Lower leg skin (tissue), 4 donors: ENCODE data around the gene GLYAT. TPM values are rescaled to one million over a fixed set of nuclear protein-coding genes. Genes with fewer than 3 reads are reported as not detected.

ENCODE experiments used
- DNase-seq, 2 donors: peaks; one replicate each; pipeline ENCODE4 v3.0.0-alpha.2; 2019; ENCODE audit warnings: low spot score in 2 of 2
- H3K4me3 ChIP-seq: fragments of 200-600 bp; sonication (generic); 2 replicates; pipeline ENCODE4 v1.5.1; 2017; ENCODE audit warnings: mild to moderate bottlenecking, low read depth; ENCODE audit not compliant: poor library complexity, severe bottlenecking
- POLR2A ChIP-seq, 2 donors: fragments of 450-650 bp; IDR thresholded peaks; one replicate each; pipeline ENCODE4 v1.6.1; 2016 to 2017; ENCODE audit warnings: antibody characterized with exemption in 2 of 2, mild to moderate bottlenecking in 1 of 2, moderate library complexity in 1 of 2
- WGBS, 2 donors: methylation state at CpG; one replicate each; pipeline ENCODE4 v1.1.5; 2018; 5-methylcytosine and 5-hydroxymethylcytosine counted together
- intact Hi-C: fragments of 100-400 bp; cut with DNase I; formaldehyde crosslinking; loops from one replicate; pipeline ENCODE4 v1.15.0; 2023; ENCODE audit warnings: low total_unique reads
- total RNA-seq, 4 donors: library from RNA; depleted of rRNA; stranded (reverse); fragments of >200 nt; gene quantifications; one replicate each; pipeline ENCODE4 v1.1.0, GENCODE V29; 2016
- TF ChIP-seq, protein P1 (sequence below), 3 donors: fragments of 450-650 bp; IDR thresholded peaks; one replicate each; pipeline ENCODE4 v1.5.1; 2016; ENCODE audit warnings: antibody characterized with exemption in 3 of 3, mild to moderate bottlenecking in 3 of 3, moderate library complexity in 2 of 3

The GLYAT gene
- total RNA-seq, 4 donors from 2014 or later = 0.17 TPM; not detected in 3

DNA sequence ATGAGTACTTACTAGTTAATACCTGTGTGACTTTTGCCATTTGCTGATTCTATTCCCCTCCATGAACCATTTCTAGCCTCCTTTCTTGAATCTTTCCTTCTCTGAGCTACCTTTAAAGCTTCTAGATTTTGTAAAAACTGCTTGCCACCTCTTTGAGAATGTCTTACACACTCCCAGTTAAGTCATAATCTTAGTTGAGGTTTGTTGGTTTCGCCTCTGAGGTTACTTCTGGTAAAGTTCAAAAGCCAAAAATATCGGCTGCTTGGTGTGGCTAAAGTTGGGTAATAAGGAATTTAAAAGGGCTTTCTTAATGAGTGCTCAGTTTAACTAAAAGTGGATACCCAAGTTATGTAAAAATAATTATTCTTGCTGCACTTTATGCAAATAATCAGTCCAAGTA, 10.4 kb upstream of the GLYAT start:
- WGBS, 2 donors = 61 to 75% methylated on average over 2 of the region's 2 CpGs
- no peak for DNase-seq
- TF ChIP-seq POLR2A (IDR thresholded peaks at IDR 0.05) = no peak
- TF ChIP-seq, protein P1, sequence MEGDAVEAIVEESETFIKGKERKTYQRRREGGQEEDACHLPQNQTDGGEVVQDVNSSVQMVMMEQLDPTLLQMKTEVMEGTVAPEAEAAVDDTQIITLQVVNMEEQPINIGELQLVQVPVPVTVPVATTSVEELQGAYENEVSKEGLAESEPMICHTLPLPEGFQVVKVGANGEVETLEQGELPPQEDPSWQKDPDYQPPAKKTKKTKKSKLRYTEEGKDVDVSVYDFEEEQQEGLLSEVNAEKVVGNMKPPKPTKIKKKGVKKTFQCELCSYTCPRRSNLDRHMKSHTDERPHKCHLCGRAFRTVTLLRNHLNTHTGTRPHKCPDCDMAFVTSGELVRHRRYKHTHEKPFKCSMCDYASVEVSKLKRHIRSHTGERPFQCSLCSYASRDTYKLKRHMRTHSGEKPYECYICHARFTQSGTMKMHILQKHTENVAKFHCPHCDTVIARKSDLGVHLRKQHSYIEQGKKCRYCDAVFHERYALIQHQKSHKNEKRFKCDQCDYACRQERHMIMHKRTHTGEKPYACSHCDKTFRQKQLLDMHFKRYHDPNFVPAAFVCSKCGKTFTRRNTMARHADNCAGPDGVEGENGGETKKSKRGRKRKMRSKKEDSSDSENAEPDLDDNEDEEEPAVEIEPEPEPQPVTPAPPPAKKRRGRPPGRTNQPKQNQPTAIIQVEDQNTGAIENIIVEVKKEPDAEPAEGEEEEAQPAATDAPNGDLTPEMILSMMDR (IDR thresholded peaks at IDR 0.05) = no peak
- intact Hi-C loops = no loop called here
- no peak overlapping the region for H3K4me3 ChIP-seq

DNA sequence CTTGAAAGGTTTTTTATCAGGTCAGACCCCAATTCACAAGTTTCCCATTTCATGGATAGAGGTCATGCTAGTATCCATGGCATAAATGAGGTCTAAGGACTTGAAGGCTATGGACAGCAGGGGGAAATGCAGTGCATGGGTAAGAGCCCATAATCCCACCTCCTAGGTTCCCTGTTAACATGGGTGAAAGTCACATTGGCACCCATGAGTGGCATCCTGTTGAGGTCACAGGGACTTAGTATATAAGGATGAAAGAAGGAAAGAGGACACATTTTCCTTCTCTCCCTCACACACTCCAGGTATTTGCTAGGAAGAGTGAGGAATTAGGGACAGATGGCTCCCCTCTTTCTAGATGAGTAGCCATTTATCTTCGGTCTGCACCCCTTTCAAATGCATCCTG, 9.4 kb upstream of the GLYAT start:
- no peak for DNase-seq
- 70 to 76% methylated on average over 1 of the region's 1 CpG for WGBS, 2 donors
- intact Hi-C loops = no loop called here
- no peak overlapping the region for H3K4me3 ChIP-seq
- TF ChIP-seq POLR2A (IDR thresholded peaks at IDR 0.05) = no peak
- TF ChIP-seq, protein P1 (IDR thresholded peaks at IDR 0.05) = no peak

DNA sequence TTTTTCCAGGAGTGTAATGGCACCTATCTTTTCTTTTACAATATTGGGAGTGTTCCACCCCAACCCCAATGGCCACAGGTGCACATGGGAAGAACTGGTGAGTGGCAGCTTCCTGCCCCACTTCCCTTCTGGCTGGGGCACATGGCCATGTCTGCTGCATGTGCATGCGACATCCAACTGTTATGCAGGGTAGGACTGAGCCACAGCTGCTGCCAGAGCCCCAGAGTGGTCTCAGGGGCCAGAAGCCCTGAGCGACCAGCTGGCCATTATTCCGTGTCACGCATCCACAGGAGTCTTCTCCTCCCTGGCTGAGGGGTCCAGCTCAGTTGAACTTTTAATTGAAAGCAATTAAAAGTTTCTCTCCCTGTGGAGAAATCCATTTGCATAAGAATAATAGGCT, 8.7 kb upstream of the GLYAT start:
- whole genome bisulfite sequencing, 2 donors = 80 to 86% methylated on average over 4 of the region's 4 CpGs
- no peak overlapping the region for H3K4me3 ChIP-seq
- no peak for DNase-seq
- no peak for TF ChIP-seq POLR2A (IDR thresholded peaks at IDR 0.05)
- TF ChIP-seq, protein P1 (IDR thresholded peaks at IDR 0.05) = no peak
- intact Hi-C loops = no loop called here

DNA sequence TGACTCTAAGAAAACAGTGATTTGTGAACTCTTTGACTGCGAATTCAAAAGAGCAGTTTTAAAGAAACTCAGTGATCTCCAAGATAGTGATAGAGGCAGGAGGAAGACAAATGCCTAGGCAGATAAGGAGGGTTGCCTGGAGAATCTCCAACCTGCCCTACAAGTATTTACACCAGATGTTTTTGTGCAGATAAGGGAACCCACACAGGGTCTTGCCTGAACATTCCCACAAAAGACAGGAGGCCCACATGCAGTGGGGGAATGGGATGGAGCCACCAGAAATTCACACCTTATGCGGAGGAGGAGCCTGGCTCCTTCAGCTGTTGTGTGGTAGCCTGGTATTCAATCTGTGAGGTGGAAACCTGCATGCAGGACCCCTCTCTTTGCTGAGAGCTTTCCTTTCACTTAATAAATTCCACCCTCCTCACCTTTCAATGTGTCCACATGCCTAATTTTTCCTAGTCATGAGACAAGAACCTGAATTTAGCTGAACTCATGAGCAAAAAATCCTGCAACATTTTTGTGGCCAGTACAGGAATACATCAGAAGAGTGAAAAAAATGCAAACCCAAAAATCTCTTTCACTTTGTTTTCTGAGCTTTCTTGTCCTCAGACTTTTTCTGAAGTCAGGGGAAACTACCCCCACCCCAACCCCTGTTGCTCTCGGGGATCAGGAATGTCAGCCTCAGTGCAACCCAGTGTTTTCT, 8.1 kb upstream of the GLYAT start:
- intact Hi-C loops = no loop called here
- no peak for DNase-seq
- TF ChIP-seq POLR2A (IDR thresholded peaks at IDR 0.05) = no peak
- TF ChIP-seq, protein P1 (IDR thresholded peaks at IDR 0.05) = no peak
- 76 to 78% methylated on average over 3 of the region's 3 CpGs for WGBS, 2 donors
- no peak overlapping the region for H3K4me3 ChIP-seq

DNA sequence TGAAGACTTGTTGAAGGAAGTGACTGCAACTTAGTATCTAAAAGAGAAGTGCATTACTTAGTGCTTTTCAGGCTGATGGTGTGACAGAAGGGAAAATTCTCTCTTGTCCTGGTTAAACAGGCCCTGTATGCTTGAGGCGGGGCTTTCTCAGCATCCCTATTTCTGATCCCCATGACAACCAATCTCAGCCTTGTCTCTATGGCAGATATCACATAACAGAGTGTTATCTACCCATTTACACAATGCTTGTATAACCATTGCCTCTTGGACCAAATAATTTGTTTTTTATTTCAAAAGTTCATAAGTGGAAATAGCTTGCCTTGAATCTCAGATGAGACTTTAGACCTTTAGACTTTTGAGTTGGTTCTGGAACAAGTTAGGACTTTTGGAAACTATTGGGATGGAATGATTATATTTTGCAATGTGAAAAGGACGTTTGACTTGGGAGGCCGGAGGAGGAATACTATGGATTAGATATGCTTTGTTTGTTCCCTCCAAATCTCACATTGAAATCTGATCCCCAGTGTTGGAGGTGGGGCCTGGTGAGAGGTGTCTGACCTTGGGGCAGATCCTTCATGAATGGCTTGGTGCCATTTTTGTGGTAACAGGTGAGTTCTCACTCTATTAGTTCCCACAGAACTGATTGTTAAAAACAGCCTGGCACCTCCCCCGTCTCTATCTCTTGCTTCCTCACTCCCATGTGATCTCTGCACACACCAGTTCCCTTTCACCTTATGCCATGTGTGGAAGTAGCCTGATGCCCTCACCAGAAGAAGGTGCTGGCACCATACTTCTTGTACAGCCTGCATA, 3.1 kb upstream of the GLYAT start:
- no peak overlapping the region for H3K4me3 ChIP-seq
- WGBS, 2 donors = 60 to 70% methylated on average over 4 of the region's 4 CpGs
- DNase-seq = no peak
- no peak for TF ChIP-seq POLR2A (IDR thresholded peaks at IDR 0.05)
- TF ChIP-seq, protein P1 (IDR thresholded peaks at IDR 0.05) = no peak
- intact Hi-C loops = no loop called here
